Activated CD4-positive, CD25-positive, alpha-beta regulatory T cell treated with anti-CD3 and anti-CD28 coated beads, Interleukin-2, amount 50 U/mL, for 24 hours (primary cell): ENCODE measurements around the gene SMIM1.
A peak's percentile ranks its signal among the peaks of the same experiment; 100 is the strongest.

Source experiments
- ATAC-seq, 2 donors: fragments of 150-1000 bp; cut with Tn5 transposase; one replicate each; pipeline ENCODE4 v1.10.0; 2021; ENCODE audit warnings: mild to moderate bottlenecking in 1 of 2, moderate library complexity in 1 of 2

The SMIM1 gene, protein sequence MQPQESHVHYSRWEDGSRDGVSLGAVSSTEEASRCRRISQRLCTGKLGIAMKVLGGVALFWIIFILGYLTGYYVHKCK

GRCh38 chr1:3772715-3773571 lies at the start of gene SMIM1:
TSS of gene SMIM1 (plus strand) at chr1:3772749. CDS start at chr1:3775374, 2,625 bp downstream.
- ATAC-seq = no peak

GRCh38 chr1:3722846-3723245 lies 49.7 kb upstream of the SMIM1 start:
- ATAC-seq = no peak

- ATAC-seq = peak; percentile 35 to 57
These were observed 48.0 kb upstream of the SMIM1 start for GRCh38 chr1:3724416-3725030.

DNA sequence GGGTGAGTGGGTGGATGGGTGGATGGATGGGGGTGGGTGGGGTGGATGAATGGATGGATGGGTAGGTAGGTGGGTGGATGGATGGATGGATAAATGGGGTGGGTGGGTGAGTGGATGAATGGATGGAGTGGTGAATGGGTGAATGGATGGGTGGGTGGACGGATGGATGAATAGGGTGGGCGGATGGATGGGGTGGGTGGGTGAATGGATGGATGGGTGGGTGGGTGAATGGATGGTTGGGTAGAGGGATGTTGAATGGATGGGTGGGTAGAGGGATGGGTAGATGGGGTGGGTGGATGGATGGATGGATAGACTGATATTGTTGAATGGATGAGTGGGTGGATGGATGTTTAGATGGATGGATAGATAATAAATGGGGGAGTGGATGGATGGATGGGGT lies 47.2 kb upstream of the SMIM1 start:
- ATAC-seq = no peak

GRCh38 chr1:3727042-3727824 lies 45.3 kb upstream of the SMIM1 start:
- ATAC-seq = no peak

GRCh38 chr1:3727825-3728776 lies 44.4 kb upstream of the SMIM1 start:
- no peak for ATAC-seq

DNA sequence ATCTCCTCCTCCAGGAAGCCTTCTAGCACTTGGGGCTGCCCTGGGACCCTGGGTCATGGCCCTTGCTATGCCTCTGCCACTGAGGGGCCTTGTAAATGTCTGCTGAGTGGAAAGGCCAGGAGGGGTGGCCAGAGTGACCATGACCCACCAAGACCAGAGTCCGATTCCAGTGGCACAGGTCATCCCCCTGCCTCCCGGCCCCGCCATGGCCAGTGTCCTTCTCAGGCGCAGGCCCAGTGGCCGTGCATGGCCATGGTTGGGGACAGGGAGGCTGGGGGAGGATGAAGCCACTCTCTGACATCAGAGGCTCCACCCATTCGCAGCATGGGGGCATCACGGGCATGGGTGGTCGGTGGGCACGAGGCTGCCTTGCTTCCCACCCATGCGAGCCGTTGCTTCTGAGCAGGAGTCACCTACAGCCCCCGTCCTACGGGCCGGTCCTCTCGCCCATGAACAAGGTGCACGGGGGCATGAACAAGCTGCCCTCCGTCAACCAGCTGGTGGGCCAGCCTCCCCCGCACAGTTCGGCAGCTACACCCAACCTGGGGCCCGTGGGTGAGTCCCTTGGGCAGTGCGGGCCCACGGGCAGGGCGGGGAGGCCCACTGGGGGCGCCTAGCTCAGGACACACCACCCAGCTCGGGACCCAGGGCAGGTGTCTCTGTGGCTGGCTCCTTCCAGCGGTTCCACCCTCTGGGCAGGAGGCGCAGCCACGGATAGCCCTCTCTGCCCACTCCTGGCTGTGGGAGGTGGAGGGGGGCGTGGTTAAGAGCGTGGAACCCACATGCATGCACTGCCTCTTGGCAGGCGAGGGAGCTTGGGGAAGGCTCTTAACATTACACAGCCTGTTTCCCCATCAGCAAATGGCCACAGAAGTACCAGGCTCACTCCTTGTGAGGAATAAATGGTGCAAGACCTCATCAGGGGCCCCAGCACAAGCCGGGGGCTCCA lies 42.7 kb upstream of the SMIM1 start:
- no peak for ATAC-seq

GRCh38 chr1:3730543-3731247 lies 41.9 kb upstream of the SMIM1 start:
- ATAC-seq = no peak

GRCh38 chr1:3731583-3732433 lies 40.7 kb upstream of the SMIM1 start:
- no peak for ATAC-seq

DNA sequence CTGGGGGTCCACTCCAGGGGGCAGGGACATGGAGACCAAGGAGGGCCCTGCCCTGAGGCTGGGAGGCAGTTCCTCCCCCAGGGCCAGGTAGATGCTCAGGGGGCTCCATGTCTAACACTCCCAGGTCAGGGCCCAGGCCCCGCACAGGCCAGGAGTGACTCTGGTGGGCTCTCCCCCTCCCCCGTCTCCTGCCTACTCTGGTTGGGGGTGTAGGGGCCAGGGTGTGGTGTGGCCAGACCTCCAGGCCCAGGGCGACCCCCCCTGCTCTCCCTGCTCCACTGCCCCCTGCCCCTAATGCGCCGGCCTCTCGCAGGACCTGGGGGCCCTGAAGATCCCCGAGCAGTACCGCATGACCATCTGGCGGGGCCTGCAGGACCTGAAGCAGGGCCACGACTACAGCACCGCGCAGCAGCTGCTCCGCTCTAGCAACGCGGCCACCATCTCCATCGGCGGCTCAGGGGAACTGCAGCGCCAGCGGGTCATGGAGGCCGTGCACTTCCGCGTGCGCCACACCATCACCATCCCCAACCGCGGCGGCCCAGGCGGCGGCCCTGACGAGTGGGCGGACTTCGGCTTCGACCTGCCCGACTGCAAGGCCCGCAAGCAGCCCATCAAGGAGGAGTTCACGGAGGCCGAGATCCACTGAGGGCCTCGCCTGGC lies 40.0 kb upstream of the SMIM1 start:
- ATAC-seq = no peak

- ATAC-seq = no peak
These were observed 39.3 kb upstream of the SMIM1 start for GRCh38 chr1:3733094-3733882.

DNA sequence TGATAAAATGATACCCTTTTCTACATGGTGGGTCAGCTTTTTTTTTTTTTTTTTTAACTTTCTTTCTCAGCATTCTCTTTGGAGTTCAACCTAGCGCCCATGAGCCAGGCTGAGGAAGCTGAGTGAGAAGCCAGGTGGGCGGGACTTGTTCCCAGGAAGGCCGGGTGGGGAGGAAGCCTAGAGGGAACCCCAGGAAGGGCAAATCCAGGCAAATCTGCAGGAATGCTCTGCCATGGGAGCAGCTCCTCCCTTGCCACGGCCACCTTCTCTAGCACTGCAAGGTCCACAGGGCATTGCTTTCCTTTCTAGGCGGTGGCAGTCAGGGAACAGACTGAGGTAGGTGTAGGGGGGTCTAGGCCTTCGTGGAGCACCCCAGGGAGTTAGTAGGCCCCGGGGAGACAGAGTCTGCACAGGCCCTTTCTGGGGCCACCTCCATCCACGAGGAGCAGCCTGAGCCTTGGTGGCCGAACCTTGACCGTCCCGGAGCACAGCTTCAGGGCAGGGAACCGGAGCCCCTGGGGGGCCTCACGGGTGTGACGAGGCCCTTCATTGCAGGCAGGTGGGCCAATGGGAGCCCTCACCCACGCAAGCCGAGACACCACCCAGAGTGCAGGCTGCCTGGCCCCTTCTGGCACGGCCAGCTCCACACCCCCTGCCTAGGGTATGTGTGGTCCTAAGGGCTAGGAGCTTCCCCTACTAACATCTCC lies 38.5 kb upstream of the SMIM1 start:
- ATAC-seq = no peak

DNA sequence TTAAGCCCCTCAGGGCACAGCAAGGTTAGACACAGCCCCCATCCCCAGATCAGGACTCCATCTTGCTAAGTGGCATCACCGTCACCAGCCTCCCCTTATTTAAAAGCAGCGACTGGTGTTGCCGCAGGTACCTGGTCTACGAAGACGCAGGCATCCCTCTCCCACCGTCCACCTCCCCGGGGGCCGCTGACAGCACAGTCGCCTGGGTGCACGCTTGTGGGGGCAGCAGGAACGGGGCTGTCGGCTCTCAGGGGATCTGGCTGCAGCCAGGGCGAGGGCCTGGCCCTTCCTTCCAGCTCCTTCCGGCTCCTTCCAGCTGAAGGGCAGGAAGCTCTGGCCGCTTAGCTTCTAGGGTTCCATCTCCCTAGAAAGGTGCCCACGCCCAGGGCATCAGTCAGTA lies 37.9 kb upstream of the SMIM1 start:
- ATAC-seq = no peak

- no peak for ATAC-seq
These were observed 37.4 kb upstream of the SMIM1 start for GRCh38 chr1:3735027-3735681.

- no peak for ATAC-seq
These were observed 36.9 kb upstream of the SMIM1 start for GRCh38 chr1:3735688-3736087.

- ATAC-seq = no peak
These were observed 36.4 kb upstream of the SMIM1 start for GRCh38 chr1:3736131-3736561.

DNA sequence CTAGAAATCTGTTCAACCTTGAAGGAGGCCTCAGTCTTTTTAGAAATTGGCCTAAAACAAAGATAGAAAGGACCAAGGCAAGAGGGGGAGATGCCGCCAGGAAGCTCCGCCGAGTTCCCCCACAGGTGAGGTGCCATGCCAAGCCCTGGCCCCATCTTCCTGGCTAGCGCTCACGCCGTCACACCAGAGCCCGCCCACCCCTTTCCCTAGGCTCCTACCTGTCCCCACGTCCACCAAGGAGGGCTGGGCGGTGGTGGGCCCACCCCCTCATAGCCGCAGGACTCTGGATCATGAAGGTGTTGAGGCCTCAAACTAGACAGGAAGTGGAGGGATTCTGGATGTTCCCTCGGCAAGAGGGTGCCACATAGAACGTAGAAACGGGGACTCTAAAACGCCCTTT lies 35.8 kb upstream of the SMIM1 start:
- no peak for ATAC-seq
